Measurements from ENCODE around the gene DLX3.

DLX3 gene

GRCh38 chr17:49952912-49953497, 42.0 kb downstream of the DLX3 start:
- no peak for DNase-seq

- DNase-seq = peak; percentile 79
Observed at GRCh38 chr17:49952209-49952911, 42.7 kb downstream of the DLX3 start.

- peak; percentile 54 for DNase-seq
Observed at GRCh38 chr17:49951362-49952082, 43.5 kb downstream of the DLX3 start.

- no peak for DNase-seq
Observed at GRCh38 chr17:49949634-49950033, 45.4 kb downstream of the DLX3 start.

GRCh38 chr17:49946964-49947584, 48.0 kb downstream of the DLX3 start:
- DNase-seq = no peak

- DNase-seq = no peak
Observed at GRCh38 chr17:49946208-49946607, 48.8 kb downstream of the DLX3 start.

- no peak for DNase-seq
Observed at GRCh38 chr17:49944273-49944870, 50.7 kb downstream of the DLX3 start.

GRCh38 chr17:49942947-49943346, 52.1 kb downstream of the DLX3 start:
- no peak for DNase-seq

GRCh38 chr17:49941427-49941826, 53.6 kb downstream of the DLX3 start:
- no peak for DNase-seq

Data from femur (tissue), 1 donor.